G401.6 (cell line): ENCODE results near the gene MYL3.

Experiments
- FAIRE-seq: peaks from 2 replicates; lab custom pipeline; 2012; peaks lifted over from hg19 to GRCh38; lab: Jason Lieb, UNC

The MYL3 gene

DNA sequence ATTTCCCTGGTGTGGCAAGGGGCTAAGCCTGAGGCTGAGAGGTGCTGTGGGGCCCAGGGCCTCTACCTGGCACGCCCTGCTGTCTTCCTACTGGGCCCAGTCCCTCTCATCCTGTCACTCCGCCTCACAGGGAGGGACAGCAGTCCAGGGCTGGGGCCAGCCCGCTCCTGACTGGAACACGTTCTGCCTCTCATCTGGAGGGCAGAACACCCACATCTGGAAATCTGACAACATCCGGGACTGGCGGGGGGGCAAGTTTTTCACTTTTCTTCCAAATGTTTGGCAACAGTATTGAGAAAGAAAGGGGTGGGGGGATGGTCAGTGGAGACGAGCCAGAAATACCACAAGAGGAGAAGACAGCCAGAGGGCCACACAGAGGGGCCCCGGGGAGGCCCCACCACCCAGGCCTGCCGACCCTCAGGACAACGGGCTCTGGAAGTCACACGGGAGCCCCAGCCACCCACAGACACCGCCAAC lies 1.8 kb upstream of the MYL3 start:
- FAIRE-seq = no peak

DNA sequence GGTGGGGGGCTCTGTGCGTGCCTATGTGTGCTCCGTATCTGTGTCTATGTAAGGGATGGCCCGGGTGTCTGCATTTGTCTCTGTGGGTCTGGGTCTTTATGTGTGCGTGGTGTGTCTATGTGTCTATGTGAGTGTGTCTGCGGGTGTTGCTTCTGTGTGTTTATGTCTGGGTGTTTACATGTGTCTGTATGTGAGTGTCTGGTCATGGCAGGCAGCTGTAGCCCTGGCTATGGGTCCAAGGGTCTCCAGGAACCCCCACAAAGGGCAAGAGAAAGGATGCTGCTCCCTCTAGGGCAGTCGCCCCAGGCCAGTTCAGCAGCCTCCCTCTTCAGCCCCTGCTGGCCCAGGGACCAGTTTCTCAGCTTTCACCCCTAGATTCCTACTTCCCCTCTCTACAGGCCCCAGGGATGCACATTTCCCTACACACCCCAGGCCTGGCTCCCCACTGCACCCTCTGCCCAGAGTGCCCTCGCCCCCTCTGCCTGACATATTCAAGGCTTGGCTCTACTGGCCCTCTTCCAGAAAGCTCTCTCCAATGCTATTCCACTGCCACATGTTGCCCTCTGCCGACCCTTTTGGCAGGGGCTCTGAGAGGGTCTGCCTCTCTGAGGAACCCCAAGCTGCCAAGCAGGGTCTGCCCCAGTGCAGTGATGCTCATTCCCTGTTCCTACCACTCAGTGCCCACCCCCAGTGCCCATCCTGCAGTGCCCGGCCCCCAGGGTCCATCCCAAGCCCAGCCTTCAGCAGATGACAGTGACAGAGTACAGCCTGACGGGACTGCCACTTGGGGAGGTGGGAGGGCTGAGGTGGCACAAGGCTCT lies 1.0 kb upstream of the MYL3 start:
- FAIRE-seq = no peak

DNA sequence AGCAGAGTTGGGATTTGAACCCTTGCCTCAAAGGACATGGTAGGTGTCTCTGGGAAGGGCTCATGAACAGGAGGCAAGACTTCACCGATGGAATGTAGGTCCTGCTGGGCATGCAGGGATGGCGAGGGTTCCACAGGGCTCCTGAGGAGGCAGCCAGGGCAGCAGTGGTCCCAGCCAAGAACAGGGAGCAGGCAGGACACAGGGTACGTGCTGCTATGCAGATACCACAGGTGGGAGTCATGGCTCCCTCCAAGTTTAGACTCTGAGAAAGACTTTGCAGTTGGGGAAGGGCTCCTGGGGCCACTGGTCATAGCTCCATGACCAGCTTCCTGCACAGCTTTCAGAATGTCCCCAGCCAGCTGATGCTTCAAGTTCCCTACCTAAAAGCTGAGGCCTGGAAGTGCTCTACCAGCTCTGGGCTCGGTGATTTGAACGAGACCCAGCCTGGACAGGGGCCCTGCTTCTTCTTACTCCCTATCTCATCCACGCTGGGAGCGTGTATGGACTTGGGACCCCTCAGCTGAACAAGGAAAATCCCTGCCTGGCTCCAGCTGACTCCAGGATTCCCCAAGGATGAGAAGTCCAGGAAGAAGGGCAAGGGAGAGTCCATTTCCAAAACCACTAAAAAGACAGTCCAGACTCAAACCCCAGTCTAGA lies 747 bp downstream of the MYL3 start:
- no peak for FAIRE-seq

DNA sequence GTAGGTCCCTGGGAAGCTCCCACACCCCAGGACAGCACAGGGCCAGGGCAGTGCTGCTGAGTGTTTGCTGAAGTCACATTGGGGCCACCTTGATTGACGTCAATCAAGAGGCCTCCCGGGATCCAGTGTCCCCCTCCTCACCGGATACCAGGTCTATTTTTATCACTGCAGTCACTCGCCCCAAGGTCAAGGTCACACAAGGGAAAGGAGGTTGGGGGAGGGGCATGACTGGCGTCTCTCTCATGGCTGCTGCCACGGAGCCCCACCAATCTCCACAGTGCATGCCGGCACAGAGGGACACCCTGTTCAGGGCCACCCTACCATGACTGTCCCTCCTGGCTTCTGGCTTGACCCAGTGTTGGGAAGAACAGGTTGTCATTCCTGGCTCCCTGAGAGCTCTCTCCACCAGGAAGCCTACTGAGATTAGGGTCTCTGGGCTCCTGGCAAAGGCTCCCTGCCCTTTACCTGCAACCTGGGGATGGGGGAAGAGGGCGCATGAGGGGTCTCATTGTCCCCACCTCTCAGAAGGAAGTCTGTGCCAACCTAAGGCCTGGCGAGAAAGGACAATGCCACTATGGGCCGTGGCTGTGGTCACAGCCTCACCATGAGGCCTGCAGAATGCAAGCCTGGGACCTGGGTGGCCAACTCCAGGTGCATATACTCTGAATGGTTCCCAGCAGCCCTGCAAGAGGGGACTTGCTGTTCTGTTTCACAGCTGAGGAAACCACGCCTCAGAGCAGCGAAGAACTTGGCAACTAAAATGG lies 1.5 kb downstream of the MYL3 start:
- no peak for FAIRE-seq

DNA sequence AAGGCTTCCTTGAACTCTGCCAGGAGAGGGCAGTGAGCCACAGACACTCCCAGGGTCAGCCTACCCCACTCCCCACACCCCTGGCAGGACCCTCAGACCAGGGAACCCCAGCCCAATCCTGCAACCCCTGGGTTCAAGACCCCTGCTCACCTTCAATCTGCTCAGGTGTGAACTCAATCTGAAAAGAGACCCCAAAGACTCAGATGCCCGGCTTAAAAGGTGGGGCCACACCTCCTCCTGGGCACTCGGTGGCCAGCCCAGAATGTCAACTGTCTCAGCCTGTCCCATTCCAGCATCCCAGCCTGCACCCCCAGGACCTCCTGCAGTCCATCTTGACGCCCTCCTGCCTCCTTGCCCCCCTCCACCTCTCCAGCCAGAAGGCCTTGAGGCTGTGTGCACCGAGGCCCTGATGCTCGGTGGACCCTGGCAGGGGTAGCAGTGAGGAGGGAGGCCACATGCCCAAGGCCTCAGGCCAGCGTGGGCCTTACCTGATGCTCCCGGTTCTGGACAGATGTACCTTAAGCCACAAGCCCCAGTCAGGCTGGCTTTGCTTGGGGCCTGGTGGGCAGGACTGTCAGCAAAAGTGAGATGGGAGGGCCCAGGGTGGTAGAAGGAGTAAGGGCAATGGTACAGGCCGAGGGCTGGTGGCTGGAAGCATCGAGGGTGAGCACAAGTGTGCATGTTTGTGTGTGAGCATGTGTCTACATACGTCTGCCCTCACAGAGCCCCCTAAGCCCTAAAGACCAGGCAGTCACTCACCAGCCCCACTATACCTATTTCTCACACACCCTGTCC lies 2.2 kb downstream of the MYL3 start:
- no peak for FAIRE-seq

DNA sequence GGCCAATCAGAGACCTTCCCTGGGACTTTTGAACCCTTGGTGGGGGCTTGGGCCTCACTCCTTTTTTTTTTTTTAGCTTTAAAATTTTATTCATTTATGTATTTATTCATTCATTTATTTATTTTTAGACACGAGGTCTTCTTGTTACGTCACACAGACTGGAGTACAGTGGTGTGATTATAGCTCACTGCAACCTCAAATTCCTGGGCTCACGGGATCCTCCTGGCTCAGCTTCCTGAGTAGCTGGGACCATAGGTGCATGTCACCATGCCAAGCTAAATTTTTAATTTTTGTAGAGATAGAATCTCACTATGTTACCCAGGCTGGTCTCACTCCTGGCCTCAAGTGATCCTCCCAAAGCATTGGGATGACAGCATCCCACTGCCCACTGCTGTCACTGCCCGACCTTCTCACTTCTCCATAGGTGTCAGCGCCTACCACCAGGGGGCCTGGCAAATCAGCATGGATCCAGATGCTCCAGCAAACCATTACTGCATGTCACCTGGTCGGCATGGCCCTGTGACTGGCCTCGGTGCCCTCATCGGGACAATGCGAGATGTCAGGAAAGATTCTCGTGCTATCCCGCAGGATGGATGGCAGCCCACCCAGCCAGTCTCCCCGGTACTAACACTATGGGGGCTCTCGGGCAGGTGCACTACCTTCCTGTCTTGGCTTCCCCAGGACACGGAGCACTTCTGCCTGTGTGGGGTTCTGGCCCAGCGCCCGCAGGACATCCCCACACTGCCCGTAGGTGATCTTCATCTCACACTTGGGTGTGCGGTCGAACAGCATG lies 3.0 kb downstream of the MYL3 start:
- no peak for FAIRE-seq

DNA sequence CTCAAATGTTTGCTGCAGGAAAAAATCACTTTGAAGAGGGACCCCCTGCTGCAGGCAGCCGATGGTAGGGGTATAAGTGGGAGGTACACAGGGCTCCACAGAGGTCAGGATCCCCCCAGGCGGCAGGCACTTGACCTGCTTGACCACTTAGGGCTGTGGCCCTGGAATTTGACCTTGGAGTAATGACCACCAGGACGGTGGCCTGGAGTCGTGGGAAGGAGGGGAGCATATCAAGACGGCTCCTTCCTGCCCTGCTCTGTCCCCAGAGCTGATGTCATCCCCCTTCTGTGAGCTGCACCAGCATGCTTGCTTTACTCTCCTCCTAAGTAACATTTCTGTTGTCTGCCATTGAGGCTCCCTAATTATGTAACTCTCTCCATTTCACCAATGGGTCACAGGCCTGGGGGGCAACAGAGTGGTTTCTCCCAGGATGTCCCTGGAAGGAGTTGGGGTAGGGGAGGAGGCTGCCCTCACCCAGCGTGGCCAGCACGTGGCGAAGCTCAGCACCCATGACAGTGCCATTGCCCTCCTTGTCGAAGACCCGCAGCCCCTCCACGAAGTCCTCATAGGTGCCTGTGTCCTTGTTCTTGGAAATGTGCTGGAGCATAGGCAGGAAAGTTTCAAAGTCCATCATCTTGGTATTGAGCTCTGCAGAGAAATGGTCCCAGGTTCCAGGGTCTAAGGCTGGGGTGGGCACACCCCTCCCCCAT lies 4.1 kb downstream of the MYL3 start:
- FAIRE-seq = no peak

DNA sequence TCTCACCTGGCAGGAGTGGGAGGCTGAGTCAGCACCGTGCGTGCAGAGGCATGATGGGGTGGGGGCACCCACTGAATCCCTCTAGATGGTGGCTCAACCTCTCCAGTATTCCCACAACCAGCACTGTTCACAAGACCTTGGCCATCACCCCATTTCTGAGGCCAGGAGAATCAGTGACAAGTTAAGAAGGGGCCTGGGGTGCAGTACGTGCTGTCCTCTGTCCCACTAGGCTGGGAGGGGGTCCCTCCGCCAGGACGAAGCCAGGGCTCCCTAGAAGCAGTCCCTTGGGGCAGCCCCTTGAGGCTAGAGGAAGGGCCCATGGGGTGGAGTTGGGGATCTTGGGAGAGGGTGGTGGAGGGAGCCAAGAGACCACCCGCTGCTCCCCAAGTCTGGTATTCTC lies 4.8 kb downstream of the MYL3 start:
- FAIRE-seq = no peak

DNA sequence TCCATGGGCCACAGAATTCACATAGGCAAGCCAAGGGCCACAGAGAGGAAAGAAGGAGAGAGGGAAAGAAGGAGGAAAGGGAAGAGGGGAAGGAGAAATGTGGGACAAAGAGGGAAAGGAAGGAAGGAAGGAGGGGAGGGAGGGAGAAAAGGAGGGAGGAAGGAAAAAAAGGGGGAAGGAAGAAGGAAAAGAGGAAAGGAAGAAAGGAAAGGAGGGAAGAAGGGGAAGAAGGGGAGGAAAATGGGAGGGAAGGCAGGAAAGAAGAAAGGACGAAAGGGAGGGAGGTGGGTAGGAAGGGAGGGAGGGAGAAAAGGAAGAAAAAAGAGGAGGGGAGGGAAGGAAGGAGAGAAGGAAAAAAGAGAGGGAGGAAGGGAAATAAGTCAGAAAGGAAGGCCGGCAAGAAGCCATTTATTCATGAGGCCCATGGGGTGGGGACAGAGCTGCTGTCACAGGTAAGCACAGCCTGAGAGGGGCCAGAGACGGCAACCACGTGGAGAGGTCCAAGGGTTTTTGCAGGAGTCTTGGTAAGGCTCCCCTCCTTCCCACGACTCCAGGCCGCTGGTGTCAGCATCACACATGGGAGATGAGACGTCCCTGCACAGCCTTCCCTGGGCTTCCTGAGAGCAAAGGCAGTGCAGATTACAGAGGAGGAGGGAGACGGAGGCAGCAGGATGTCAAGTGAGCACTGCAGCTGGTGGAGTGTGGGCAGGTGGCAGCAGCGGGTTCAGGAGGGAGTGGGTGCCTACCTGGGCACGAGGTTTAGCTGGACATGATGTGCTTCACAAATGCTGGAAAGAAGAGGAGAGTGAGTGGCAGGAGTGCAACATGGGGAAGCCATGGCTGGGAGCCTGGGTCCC lies 5.5 kb downstream of the MYL3 start:
- no peak for FAIRE-seq

DNA sequence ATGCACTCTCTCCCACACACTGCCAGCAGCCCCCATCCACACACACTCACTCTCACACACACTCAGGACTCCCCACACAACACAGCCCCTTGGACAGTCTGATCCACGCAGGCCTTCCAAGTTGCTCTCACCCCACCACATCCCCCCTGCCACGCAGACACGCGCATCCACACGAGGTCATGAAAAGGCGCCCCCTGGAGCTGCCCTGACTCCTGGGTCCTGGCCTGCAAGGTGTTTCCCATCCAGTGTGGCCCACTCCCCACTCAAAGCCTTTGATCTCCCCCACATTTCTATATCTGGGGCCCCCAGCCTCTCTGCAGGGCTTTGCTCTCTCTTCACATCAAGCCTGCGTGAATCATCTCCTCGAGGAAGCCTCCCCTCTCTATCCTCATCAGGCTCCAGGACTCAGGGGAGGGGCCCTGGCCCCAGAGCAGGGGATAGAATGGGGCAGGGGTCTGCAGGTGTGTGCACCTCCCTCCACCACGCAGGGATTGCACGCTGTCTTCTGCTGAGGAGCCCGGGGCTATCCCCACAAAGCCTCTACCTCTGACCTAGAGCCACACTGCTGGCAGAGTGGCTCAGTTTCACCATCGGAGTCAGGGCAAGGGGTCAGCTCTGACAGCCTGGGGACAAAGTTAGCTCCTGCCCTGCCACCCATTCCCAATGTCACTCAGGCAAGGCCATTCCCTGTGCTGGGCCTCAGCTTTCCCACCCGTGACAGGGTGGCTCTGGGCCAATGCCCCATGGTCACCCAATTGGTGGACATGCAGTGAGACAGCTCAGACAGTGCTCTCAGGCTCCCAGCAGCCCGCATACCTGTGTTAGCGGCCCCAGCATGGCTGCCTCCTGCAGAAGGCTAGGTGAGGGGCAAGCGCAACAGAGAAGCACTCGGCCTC lies 6.4 kb downstream of the MYL3 start:
- FAIRE-seq = no peak

DNA sequence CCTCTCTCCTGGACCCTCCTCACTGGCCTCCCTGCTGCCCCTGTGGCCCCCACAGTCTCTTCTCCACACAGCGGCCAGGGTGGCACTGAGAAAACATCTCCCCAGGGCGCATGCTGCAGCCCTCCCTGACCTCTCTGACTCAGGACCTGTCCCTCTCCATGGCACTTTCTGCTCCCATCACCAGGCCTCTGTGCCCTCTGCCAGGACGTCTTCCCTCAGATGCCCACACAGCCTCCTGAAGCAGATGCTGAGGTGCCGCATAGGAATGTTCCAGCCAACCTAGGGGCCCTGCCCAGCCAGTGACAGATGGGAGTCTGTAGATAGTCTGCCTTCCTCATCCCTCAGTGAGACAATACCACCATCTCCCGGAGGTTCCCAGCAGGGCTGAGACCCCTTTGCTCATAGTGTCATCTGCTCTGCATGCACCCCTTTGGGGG lies 8.7 kb downstream of the MYL3 start:
- no peak for FAIRE-seq

DNA sequence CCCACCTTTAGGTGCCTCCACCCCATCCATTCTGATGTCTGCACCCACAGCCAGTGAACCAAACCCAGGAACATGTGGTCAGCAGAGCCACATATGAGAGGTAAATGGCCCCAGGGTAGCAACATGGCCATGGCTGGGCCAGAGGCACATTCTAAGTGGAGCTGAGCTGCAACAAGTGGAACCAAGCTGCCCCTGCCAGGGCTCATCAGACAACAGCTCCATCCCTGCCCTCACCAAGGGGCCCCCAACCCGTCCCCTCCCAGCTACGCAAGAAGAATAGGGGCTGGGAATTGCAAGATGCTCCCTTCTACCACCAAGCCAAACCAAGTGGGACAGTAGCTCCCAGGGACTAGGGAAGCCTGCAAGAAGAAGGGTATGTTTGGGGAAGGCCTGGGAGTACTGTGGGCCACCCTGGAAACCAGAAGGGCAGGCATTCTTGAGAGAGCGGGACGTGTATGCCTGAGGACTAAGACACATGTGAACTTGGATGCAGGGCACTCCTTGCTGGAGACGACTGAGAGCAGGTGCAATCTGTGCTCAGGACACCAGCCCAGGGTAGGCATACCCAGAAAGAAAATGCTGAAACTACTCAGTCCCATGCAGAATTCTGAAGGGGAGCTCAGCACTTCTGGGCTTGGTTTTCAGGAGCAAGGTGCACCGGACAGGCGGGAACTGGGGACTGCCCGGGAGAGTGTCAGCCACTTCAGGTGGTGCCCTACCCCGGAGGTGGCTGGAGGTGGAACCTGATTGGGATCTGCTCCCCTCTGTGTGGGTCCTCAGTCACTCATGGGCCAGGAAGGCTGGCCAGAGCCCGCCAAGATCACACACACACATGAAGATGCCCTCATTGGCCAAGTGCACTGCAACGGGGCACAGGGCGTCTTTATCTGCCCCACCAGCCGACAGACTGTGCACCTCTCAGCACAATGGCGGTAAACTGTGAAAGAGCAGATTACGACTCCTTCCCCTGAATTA lies 9.5 kb downstream of the MYL3 start:
- FAIRE-seq = no peak

DNA sequence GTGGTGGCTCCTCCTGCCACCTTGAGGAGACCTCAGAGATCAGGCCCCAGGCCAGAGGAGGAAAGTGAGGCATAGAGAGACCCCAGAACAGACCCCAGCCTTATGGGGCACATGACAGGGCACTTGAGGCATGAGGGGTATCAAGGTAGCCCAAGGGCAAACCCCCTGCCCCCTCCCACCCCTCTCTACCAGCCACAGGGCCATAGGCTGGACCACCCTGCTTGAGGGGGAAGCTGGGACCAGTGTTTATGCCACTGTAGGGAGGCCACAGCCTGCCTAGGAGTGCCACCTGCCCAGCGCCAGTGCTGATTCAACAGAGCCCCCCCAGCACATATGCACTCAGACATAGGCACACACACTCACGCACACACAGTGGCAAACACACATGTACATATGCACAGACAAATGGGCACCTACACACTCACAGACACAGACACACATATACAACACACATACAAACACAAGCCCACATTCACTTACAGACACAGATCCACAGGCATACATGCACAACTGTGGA lies 10.3 kb downstream of the MYL3 start:
- no peak for FAIRE-seq

DNA sequence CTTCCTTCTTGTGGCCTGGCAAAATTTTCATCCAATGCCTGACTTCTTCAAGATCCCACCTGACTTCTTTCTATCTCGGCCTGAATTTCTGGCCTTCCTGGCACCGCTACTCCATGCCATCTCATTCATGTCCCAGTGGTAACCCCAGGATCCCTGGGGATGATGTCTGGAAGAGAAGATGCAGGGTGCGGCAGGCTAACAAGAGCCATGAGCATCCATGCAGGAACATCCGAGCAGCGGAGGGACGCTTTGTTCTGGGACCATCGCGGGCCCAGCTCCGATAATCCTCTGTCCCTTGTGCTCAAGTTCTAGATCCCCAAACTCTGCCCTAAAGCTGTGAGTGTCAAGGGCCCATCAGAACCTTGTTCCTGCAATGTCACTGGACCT lies 10.9 kb downstream of the MYL3 start:
- no peak for FAIRE-seq

DNA sequence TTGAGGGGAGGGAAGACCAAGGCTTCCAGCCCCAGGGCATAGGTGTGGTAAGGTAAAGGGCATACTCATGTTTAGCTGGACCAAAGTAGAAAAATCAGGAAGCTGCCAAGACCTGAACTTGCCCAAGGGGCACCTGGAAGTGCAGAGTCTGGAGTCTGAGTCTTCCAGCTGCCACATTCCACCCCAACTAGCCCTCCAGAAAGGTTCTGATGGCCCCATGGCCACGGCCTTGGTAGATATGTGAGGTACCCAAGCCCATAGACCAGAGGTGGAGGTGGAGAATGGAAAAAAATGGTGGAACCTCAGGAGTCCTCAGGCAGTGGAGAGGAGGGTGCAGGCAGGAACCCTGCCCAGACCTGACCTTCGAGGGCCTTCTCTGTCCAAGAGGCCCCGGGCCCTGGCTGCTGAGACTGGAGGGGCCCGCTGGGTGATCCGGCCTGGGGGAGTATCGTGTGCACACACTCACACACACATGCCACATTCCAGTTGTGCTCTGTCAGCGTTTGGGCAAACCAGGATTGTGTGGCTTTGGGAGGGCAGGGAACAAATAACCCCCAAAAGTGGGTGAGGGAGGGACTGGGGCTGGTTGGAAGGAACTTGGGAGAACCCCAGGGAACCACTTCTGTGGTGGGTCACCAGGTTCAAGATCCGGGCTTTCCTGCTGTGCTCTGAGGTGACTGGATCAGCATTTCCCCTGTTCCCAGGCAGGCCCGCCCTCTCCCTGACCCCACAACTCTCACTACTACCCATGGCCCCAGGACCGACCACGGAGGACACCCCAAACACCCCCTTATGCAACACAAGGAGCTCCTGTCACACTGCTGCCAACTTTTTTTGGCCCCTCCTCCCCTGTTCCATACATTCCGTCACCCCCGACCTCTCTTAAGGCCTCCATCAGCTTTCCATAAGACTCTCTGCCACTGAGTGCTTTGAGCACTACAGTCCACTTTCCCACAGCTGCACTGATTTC lies 11.6 kb downstream of the MYL3 start:
- no peak for FAIRE-seq

DNA sequence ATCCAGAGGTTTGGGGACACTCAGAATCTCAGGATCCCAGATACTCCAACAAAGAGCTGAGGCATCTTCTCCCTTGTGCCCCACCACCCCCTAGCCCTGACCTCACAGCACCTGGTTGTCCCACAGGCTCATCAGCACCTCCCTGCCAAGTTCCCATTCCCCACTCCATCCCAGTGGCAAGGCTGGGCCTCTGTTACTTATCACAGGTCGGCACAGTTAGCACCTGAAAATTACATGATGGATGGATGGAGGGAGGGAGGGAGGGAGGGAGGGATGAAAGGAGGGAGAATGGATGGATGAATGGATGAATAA lies 12.8 kb downstream of the MYL3 start:
- FAIRE-seq = no peak
